GM10847 (cell line): ENCODE data around the gene LRP1B.

ENCODE experiments used
- POLR2A ChIP-seq: IDR thresholded peaks from 2 replicates; pipeline ENCODE4 v1.6.1; 2011; ENCODE audit not compliant: insufficient read length; ENCODE audit errors: extremely low read depth

LRP1B gene

DNA sequence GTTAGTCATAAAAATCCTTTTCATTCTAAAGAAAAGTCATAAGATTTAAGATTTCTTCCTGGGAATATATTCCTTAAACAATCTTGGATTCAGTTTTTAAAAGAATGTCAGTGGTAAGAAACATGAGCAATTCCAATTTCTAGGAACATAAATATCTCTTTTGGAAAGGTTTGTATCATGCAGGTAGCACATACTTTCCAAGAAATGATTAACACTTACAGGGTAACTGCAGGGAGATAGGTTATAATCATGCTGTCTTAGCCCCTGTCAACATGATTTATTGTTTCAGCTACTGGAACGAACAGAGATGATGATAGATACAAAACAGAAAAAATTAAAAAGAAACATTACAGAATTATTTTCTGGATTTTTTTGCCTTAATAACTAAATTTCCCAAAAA, 1537.7 kb downstream of the LRP1B start:
- TF ChIP-seq POLR2A = no peak

DNA sequence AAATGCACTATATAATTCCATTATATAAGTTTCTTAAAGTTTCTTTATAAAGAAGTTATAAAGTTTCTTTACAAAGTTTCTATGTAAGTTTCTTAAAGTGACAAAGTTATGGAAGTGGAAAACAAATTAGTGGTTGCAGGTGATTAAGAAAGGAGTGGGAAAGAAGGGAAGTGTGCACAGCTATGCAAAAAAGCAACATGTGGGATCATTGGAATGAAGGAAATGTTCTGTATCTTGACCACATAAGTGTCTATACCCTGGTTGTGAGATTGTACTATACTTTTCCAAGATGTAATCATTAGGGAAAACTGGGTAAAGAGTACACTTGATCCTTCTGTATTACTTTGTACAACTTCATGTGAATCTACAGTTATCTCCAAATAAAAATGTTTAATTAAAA, 1541.1 kb downstream of the LRP1B start:
- TF ChIP-seq POLR2A = no peak

DNA sequence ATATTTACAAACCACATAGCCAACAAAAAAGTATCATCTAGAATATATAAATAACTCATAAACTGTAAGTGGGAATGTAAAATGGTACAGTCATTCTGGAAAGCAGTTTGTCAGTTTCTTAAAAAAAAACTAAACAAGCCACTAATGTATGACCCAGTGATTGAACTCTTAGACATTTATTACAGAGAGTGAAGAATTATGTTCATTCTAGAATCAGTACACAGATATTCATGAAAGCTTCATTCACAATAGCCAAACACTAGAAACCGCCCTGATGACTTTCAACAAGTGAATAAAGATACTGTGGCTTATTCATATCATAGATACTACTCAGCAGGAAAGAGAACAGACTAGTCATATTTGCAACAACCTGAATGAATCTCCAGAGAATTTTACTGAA, 1541.5 kb downstream of the LRP1B start:
- no peak for TF ChIP-seq POLR2A

DNA sequence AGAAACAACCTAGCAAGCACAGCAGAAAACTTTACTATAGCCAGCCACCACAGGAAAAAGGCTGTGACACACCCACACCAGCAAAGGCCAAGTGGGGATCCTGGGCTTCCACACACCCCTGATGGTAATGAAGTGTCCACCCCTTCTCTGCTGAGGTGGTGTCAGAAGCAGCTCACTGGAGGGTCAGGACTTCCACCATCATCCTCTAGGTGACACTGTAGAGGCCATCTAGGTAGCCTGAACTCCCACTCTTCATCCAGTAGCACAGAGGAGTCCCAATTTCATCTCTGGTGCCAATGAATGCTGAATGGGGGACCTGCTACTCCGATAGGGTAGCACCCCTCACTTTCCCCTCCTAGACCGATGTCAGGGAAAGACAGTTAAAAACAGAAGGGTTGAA, 1544.4 kb downstream of the LRP1B start:
- no peak for TF ChIP-seq POLR2A

DNA sequence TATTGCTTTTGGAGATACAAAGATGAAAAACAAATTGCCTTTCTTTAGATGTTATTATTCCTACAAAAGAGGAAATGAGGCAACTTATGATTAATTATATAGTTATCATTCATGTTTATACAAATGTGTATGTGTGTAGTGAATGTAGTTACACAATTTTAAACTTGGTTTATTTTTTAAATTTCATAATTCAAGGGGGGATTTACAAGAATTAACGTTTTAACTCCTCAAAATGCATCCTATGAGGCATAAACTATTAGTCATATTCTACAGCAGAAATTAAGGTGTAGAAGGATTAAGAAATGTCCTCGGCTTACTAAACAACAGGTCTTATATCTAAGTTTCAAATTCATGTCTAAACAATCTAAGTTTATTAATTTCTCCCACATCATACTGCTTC, 1545.8 kb downstream of the LRP1B start:
- TF ChIP-seq POLR2A = no peak

DNA sequence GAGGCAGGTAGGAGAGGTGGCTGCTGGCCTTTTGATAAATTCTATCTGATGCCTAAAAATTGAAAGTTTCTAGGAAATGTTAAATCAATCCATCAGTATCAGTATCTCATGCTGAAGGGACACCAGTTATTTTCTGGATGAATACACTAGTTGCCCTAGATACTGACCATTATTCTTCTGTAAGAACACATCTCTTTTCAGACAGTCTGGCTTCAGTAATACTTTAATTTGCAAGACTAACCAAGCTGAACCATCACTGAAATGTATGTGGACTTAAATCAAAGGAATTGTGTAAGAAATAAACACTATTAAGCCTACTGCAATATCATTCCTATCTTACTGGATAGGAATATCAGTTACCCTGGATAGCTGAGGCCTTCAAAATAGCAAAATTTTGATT, 1546.3 kb downstream of the LRP1B start:
- no peak for TF ChIP-seq POLR2A

DNA sequence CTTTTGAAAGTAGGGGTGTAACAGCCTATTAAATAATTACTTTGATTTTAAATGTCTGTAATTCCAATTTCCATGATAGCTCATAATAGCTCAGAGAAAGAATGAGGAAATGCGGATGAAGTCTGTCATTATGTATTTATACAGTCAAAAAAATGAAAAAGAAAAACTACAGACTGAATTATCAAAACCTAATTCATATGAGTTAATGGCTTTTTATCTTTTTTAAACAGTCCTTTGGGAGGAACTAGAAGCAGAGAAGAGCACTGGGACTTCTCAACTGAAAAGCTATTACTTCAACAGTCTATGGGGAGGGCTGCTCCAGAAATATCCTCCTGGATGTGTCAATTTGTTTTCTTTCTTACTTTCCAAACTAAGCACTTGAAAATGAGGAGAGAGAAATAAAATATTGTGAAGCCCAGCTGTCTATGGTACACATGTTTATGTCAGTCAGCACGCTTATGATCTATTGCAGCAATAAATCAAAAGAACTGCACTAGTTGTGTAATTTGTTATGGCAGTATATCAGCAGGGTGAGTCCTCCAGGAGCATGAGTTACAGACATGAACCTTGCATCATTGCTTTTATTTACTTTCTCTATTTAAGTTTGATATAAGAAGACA, 1550.2 kb downstream of the LRP1B start:
- TF ChIP-seq POLR2A = no peak

DNA sequence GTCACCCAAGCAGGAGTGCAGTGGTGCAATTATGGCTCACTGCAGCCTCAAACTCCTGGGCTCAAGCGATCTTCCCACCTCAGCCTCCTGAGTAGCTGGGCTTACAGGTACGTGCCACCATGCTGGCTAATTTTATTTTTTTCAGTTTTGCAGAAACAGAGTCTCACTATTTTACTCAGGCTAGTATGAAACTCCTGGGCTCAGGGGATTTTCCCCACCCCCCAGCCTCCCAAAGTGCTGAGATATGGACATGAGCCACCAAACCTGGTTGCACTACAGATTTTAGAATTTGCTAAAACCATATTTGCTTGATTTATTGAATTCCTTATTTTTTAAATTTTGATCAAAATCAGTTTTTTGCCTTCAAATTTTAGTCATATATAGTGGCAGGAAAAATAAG, 1553.4 kb downstream of the LRP1B start:
- TF ChIP-seq POLR2A = no peak

DNA sequence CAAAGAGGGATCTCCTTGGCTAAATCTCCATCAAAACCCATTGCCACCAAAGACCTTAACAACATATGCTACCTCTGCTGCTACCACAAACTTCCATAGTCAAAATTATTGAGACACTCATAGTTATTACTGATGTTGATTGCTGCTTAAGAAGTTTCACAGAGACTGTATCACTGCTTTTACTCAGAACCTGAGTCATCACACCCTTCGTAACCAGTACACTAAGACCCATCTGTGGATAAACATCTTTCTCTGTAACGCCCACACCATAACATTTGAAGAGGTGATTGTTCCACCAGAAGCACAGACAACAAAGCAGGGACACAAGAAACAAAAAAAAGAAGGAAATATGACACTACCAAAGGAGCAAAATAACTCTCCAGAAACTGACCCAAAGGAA, 1563.1 kb downstream of the LRP1B start:
- no peak for TF ChIP-seq POLR2A

DNA sequence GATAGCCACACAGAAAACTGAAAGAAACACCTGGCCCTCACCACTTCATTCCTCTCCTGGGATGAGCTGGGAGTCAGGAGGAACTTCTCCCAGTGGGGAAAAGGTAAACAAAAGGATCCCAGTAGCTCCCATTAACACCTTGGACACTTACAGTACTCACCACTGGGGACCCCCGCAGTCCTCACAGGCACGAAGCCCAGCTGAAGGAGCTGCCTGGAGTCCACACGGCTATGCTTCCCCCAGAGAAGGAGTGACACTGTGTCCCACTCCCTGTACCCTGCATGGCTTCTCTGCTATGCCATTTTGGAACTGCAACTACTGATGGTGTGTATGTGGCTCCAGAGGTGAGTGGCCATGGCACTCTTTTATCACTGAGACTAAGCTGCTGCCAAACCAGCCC, 1565.1 kb downstream of the LRP1B start:
- TF ChIP-seq POLR2A = no peak

DNA sequence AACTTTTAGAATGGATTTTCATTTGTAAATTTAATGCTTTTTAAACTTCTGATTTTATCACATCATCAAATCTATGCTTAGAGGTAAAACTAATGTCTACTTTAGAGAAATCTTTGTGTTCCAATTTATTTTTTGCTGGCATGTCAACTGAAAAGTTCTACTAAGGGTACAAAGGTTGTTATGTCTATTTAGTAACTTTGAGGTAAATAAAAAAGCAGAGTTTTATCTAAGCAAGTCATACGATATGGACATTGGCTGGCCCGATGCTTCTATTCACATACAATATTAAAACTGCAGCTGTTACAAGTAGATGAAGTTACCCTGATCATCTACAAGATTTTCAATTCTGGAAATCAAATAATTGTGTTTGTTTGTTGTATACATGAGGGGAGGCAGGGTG, 1575.1 kb downstream of the LRP1B start:
- TF ChIP-seq POLR2A = no peak

DNA sequence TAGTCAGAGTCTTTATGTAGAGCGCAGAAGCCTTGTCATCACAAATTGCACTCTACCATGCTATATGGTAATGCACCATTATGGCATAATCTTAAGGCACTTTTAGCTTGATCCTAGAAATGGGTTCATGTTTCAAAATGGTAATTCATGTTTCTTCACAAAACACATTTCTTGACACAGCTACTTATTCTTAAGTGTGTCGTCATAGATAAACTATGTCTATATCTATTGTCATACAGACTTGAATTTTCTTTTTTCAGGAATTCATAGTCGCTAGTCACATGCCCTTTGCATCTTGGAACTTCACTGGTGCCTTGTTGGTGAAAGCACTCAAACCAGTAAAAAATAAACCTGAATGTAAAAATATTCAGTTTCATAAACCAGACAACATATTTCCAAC, 1578.2 kb downstream of the LRP1B start:
- TF ChIP-seq POLR2A = no peak

DNA sequence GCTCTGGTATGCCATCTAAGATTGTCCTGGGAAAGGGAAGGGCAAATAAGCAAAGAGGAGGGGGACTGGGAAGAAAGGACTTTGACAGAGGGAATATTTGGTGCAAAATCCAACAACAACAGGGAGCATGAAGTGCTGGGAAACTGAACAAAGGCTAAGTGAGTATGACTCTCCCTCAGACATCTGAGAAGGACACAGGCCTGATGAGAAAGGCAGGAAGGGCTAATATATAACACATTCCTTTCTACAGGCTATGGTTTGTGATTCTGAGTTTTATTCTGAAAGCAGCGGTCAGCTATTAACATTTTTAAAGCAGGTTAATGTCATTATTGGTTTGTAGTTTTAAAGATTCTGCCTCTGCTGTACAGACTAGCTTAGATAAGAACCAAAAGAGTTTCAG, 1579.5 kb downstream of the LRP1B start:
- TF ChIP-seq POLR2A = no peak

DNA sequence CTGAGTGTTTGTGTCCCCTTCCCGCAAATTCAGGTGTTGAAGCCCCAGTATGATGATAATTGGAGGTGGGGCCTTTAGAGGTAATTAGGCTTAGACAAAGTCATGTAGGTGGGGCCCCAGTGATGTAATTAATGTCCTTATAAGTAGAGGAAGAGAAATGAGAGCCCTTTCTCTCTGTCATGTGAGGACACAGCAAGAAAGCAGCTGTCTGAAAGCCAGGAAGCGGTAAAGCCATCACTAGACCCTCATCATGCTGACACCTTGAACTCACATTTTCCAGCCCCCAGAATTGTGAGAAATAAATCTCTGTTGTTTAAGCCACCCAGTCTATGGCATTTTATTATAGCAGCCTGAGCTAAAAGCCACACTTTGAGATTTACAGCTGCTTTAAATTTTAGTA, 1580.0 kb downstream of the LRP1B start:
- TF ChIP-seq POLR2A = no peak

DNA sequence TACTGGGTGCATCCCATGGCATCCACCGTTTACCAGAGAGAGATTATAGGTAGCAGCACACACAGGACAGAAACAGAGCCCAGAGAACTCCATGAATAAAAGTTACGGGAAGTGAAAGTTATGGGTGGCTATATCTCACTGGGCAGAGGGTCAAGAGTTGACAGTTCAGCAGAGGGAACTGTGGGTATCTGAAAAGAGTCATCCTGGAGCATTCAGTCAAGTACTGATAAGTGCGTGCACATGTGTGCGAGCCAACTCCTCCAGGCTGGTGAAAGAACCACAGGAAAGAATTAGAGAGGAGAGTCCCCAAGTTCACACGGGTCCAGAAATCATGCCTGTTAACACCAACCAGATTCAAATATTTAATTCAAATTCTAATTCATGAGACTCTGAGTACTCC, 1588.2 kb downstream of the LRP1B start:
- no peak for TF ChIP-seq POLR2A

DNA sequence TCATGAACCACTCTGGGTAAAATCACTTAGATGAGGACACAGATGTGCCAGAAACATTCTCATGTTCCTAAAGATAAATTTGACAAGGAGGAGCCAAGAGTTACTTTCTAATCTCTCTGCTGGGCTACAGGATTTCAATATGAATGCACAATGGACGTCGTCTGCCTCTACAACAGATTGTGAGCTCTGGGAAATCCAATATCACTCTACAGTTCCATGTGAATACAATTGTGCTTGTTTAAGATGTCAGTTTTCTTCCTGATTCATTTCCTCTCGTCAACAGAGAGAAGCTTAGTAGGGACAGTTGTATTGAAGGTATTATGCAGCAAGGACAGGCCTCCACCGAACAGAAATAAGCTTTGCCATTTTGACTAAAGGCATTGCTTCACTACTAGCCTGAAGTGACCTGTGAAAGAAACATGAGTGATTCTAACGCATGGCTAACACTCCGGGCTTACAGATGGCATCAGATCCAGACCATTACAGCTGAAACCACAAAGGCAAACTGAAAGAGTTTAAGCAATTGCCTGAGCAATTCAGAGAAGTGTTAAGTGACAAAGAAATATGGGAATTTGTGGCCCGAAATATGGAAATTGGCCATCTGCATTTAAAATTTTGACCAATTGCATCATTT, 1591.5 kb downstream of the LRP1B start:
- no peak for TF ChIP-seq POLR2A

DNA sequence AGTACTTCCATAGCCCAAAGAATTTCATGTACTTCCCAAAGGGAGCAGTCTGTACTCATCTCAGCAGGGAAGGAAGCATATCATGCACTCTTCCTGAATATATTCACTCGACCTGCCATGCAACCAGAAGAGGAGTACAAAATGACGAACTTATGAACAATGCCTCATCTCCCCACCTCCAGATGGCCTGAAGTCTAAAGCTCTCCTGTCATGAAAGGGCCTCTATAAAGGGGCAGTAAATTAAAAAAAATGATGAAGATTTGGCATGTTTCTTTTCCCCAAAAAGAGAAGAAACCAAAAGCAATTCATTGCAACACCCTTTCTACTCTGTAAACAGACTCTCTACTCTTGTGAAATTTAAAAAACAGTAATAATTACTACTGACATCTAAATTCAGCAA, 1601.1 kb downstream of the LRP1B start:
- TF ChIP-seq POLR2A = no peak
